ENCODE results near the gene NODAL.

- no peak for TF ChIP-seq CTCF (IDR thresholded peaks at IDR 0.05)
- no peak for TF ChIP-seq POLR2A (IDR thresholded peaks at IDR 0.05)
These were observed 3.8 kb downstream of the NODAL start for GRCh38 chr10:70437721-70438120.
